Astrocyte of the hippocampus (primary cell): ENCODE results near the gene KCNAB3.

Experiments used
- DNase-seq: peaks from one replicate; pipeline ENCODE4 v3.0.0; 2011; ENCODE audit warnings: low read depth, low spot score

Gene KCNAB3

DNA sequence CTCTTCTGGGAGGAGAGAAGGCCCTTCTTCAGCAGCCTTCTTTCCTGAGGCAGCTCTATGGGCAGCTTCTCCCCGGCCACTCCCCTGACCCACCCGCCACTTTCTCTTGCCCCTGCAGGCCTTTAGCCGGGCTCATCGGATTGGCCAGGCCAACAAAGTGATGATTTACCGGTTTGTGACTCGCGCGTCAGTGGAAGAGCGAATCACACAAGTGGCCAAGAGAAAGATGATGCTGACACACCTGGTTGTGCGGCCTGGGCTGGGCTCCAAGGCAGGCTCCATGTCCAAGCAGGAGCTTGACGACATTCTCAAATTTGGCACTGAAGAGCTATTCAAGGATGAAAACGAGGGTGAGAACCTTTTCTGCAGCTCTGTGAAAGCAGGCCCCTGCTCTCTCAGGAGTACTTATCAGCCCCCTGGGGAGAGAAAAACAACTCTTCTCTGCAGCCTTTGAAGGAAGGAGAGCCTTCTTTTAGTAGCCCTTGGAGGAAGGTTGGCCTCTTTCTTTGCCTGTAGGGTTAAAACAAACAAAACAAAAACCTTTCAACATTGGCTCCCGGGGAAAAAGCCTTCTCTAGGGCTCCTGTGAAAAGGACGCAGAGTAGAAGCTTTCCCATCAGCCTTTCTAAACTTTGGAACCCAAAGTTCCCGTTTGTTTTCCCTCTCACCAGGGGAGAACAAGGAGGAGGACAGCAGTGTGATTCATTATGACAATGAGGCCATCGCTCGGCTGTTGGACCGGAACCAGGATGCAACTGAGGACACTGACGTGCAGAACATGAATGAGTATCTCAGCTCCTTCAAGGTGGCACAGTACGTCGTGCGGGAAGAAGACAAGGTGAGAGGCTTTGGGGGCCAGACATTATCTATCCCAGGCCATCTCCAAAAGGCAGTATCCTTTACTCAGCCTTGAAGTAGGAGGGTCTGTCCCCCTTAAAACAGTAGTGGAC, 26.2 kb downstream of the KCNAB3 start:
- no peak for DNase-seq

- peak; percentile 41 for DNase-seq
Measured at GRCh38 chr17:7897773-7898172, 31.9 kb downstream of the KCNAB3 start.

- DNase-seq = no peak
Measured at GRCh38 chr17:7897090-7897489, 32.6 kb downstream of the KCNAB3 start.

- DNase-seq = no peak
Measured at GRCh38 chr17:7894866-7895265, 34.8 kb downstream of the KCNAB3 start.

DNA sequence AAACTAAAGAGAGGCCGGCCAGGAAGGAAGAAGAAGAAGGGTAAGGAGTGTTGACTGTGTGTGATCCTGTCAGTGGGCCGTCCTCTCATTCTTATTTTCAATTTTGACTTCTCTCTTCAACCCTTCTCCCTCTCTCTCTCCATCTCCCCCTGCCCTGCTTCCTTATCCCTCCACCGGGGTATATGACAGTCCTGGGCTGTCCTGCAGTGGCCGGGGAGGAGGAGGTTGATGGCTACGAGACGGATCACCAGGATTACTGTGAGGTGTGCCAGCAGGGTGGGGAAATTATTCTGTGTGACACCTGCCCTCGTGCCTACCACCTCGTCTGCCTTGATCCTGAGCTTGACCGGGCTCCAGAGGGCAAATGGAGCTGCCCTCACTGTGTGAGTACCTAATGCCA, 35.4 kb downstream of the KCNAB3 start:
- DNase-seq = no peak

DNA sequence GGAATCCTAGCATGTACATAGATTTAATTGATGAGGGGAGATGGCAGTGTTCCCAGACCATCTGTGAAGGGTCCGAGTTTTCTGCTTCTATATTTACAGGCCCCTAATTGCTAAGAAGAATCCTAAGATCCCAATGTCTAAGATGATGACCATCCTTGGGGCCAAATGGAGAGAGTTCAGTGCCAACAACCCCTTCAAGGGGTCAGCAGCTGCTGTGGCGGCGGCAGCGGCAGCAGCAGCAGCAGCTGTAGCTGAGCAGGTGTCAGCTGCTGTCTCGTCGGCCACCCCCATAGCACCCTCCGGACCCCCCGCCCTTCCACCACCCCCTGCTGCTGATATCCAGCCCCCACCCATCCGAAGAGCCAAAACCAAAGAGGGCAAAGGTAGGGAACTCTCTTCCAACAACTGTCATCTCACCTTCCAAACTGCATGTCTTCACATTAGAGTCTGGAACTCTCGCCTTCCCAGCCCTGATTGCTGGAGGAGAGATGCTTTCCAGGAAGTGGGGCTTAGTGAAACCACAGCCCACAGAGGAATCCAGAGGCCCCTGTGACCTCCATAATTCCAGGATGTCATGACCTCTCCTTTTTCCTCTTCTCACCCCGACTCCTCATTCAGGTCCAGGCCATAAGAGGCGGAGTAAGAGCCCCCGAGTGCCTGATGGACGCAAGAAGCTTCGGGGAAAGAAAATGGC, 36.3 kb downstream of the KCNAB3 start:
- DNase-seq = no peak

DNA sequence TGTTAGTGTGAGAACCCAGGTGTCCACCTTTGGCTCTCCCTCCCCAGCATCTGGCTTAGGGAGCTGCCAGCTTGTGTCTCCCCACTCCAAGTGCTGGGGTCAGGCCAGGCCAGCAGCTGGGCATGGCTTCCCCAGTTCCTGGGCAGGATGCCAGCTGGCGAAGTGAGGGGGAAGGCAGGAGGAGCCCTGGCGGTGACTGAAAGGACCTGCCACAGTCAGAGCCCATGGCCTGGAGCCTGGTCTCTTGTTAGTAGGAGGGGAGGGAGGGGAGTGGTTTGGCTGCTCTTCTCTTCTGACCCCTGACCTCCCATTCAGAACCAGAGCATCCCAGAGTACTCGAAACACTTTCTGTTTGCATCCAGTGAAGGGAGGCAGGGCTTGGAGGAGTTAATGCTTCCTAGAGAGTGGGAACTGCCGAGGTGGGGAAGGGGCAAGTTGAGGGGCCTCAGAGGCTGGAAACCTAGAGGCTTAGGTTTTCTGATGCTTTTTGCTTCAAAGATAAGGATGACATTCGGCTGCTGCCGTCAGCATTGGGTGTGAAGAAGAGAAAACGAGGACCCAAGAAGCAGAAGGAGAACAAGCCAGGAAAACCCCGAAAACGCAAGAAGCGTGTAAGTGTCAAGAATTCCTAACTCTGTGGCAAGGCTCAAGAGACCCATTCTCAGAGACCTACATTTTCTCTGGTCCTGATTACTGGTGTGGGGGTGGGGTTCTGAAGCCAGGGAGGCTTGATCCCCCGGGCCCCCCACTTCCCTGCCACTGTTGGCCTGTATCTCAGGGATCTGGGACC, 40.3 kb downstream of the KCNAB3 start:
- peak; percentile 95 for DNase-seq

- no peak for DNase-seq
Measured at GRCh38 chr17:7888184-7888920, 41.3 kb downstream of the KCNAB3 start, which contains the start of gene CHD3. Gene CHD3 (plus strand): TSS chr17:7888789. CDS start chr17:7889001, 212 bp downstream.

DNA sequence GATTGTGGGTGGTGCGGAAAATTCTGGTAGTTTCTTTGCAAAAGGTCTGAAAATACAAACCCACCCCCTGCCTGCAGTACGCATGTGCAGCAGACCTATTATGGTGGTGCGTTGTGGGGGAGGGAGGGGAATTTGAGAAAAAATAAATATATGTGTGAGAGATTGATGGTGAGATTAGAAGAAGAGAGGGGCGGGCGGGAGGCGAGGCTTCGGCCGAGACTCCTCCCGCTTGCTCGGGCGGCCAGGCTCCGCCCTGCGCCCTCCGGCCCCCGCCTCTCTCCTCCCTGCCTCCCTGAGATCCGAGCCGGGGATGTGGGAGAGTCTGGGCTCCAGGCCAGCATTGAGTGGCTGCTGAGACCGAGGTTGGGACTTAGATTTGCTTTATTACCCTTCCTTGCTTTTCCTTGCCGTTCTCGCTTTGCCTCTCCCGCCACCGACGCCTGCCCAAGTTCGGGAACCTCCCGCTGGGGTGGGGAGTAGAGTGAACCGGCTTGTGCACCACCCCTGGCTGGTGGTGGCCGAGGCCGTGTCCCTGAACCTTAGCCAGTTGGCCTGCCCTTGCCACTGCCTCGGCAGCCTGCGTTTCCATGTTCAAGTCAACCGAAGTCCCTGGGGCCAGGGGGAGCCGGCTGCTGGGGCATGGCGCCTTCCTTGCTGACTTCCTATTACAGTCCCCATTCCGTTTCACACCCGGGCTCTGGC, 42.0 kb downstream of the KCNAB3 start:
- DNase-seq = peak; percentile 99

GRCh38 chr17:7887038-7887481, 42.6 kb downstream of the KCNAB3 start:
- DNase-seq = no peak

GRCh38 chr17:7886227-7887037, 43.2 kb downstream of the KCNAB3 start:
- peak; percentile 52 for DNase-seq

DNA sequence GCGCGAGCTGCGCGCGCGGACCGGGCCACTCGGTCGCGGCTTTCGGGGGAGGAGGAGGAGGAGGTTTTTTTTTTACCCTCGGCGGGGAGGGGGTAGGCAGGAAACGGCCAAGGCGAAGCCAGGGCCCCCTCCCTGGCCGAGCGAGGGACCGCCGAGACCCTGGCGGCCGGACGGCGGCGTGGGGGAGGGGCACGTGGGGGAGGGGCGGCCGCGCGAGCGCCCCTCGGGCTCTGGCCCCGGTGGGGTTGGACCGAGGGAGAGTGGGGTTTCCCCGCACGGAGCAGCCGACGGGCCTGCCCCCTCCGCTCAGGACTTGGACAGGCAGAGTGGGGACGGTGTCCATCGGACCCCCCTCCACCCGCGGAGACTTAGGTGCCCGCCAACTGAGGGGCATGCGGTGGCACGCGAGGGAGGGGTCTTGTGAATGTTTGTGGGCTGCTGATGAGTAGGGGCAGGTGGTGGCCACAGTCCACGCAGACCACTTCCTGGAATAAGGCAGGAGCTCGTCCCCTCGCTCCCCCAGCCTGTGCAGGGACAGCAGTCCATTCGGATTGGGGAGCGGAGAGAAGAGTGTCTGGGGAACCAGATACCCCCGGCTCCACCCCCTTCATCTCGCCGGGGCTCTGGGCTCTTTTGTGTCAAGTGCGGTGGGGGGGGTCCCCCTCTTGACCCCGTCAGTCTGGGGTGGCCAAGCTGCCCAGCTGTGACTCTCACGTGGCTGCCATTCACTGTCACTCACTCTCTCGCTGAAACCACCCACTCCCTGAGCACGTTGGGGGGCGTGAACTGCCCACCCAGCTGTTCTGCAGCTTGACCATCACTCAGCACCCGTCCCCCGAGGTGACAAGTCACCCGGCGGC, 44.1 kb downstream of the KCNAB3 start:
- DNase-seq = peak; percentile 52

DNA sequence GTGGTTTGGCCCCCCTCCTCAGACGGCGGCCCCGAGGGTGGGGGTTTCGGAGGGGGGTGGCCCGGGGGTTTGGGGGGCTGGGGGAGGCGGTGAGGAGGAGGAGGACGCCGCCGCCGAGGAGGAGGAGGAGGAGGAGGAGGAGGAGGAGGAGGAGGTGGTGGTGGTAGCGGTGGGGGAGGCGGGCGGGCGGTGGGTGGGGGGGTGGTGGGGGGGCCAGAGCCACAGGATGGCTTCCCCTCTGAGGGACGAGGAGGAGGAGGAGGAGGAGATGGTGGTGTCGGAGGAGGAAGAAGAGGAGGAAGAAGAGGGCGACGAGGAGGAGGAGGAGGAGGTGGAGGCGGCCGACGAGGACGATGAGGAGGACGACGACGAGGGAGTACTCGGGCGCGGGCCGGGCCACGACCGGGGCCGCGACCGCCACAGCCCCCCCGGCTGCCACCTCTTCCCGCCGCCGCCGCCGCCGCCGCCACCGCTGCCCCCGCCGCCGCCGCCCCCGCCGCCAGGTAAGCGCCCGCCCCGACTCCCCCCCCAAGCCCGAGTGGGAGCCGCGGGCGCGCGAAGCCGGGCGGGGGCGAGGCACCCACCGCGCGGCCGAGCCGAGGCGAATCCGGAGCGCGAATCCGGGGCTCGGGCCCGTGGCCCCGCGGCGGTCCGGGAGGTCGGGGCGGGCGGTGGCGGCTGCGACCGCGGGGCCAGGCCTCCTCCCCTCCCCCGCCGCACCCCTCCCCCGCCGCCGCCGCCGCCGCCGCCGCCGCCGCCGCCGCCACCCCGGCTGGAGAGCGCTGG, 44.9 kb downstream of the KCNAB3 start:
- DNase-seq = peak; percentile 24

- DNase-seq = peak; percentile 37
Measured at GRCh38 chr17:7883781-7884386, 45.8 kb downstream of the KCNAB3 start.

- DNase-seq = no peak
Measured at GRCh38 chr17:7882629-7883028, 47.0 kb downstream of the KCNAB3 start.

- DNase-seq = no peak
Measured at GRCh38 chr17:7882068-7882467, 47.6 kb downstream of the KCNAB3 start.

- DNase-seq = no peak
Measured at GRCh38 chr17:7881276-7882054, 48.2 kb downstream of the KCNAB3 start.
